Heart left ventricle (tissue), 16 donors: ENCODE measurements around the gene ARHGEF10L. TPM values are rescaled to one million over a fixed set of nuclear protein-coding genes. Genes with fewer than 3 reads are reported as not detected.
A peak's percentile ranks its signal among the peaks of the same experiment; 100 is the strongest.
"Not testable (repeated sequence)": the region's sequence is repeated elsewhere in the genome, so short reads cannot be mapped to it uniquely, and the experiment has no call there.

ENCODE experiments used
- ATAC-seq, 4 donors: fragments of 200-7000 bp; cut with Tn5 transposase; one replicate each; pipeline ENCODE4 v1.9.1; 2020 to 2022; ENCODE audit warnings: moderate library complexity in 4 of 4, mild to moderate bottlenecking in 3 of 4, moderate number of reproducible peaks in 1 of 4
- DNase-seq, 5 donors: peaks; one replicate each; pipeline ENCODE4 v3.0.0-alpha.2; 2020
- H3K27ac ChIP-seq, 12 donors: fragments of 200-600 bp; sonication (generic) in 4 of 12; one replicate each; pipeline versions ENCODE4 v1.5.0 to v1.8.0; 2016 to 2022; ENCODE audit warnings: mild to moderate bottlenecking in 2 of 12
- H3K27me3 ChIP-seq, 9 donors: fragments of 200-600 bp; sonication (generic) in 2 of 9; one replicate each; pipeline versions ENCODE4 v1.5.1 to v1.8.0; 2016 to 2022; ENCODE audit warnings: mild to moderate bottlenecking in 3 of 9
- H3K36me3 ChIP-seq, 9 donors: fragments of 200-600 bp; sonication (generic) in 2 of 9; one replicate each; pipeline versions ENCODE4 v1.5.0 to v1.8.0; 2018 to 2022; ENCODE audit warnings: mild to moderate bottlenecking in 2 of 9
- H3K4me1 ChIP-seq, 12 donors: fragments of 200-600 bp; sonication (generic) in 4 of 12; one replicate each; pipeline versions ENCODE4 v1.5.0 to v1.8.0; 2016 to 2022; ENCODE audit warnings: mild to moderate bottlenecking in 3 of 12
- H3K4me3 ChIP-seq, 12 donors: fragments of 200-600 bp; sonication (generic) in 4 of 12; one replicate each; pipeline versions ENCODE4 v1.5.0 to v1.8.0; 2017 to 2022; ENCODE audit warnings: mild to moderate bottlenecking in 9 of 12, moderate library complexity in 4 of 12
- H3K9me3 ChIP-seq, 12 donors: fragments of 200-600 bp; sonication (generic) in 4 of 12; one replicate each; pipeline versions ENCODE4 v1.5.0 to v1.8.0; 2016 to 2022; ENCODE audit warnings: mild to moderate bottlenecking in 1 of 12
- POLR2A ChIP-seq, 2 donors: fragments of 450-650 bp; IDR thresholded peaks; one replicate each; pipeline ENCODE4 v1.6.1; 2017; ENCODE audit warnings: antibody characterized with exemption in 2 of 2, mild to moderate bottlenecking in 2 of 2, moderate library complexity in 2 of 2
- WGBS, 4 donors: extraction: QIAGEN DNeasy Blood & Tissue Kit in 2 of 4; methylation state at CpG; one replicate each; pipeline versions ENCODE4 v1.1.5 to v1.1.7; 2013 to 2018; 5-methylcytosine and 5-hydroxymethylcytosine counted together
- intact Hi-C, 10 donors: fragments of 100-400 bp; cut with DNase I; formaldehyde crosslinking; loops; one replicate each; pipeline versions ENCODE4 v1.11.1 to v1.14.2; 2022
- polyA plus RNA-seq, 2 donors: library from polyadenylated mRNA; stranded (reverse); fragments of 200-250 nt; gene quantifications; one replicate each; pipeline ENCODE4 v1.2.3, GENCODE V29; 2013
- total RNA-seq, 9 donors: library from RNA; depleted of rRNA in 2 of 9; stranded (reverse); fragments of >200 nt in 2 of 9; fragmentation: NEBNext Ultra II Directional in 3 of 9; extraction: Animal tissue kit (Norgen Biotek cat#: 25700) in 3 of 9; gene quantifications; one replicate each; pipeline versions ENCODE4 v1.1.0 to v1.2.4, GENCODE V29; 2016 to 2023
- TF ChIP-seq, protein P1 (sequence below), 12 donors: fragments of 200-600 bp; sonication (generic) in 4 of 12; IDR thresholded peaks; one replicate each; pipeline versions ENCODE4 v1.5.0 to v1.8.0; 2018 to 2022; ENCODE audit warnings: antibody characterized with exemption in 12 of 12, mild to moderate bottlenecking in 5 of 12
- donor health status: ischemic (EF 13 %, LVEDD 7.1; RV severe dilation, severe dysfunction).
- donor health status: healthy with polysubstance abuse.
- donor health status: DM: no; HTN: yes; CAD: no.
- donor health status: DM: no; HTN: no; CAD: no.
- donor health status: ischemic (EF 25% LVEDD 6.9; RV normal size, moderate dysfunction).
- donor health status: ischemic (EF 25% LVEDD 5.7; RV mildly dilated, moderate dysfunction).
- donor health status: healthy.
- donor health status: DM: yes; HTN: yes; CAD: no.
- donor health status: ischemic (EF 35%, LVEDD 5.7; RV mildly dilated, moderate dysfunction).
- donor health status: nonischemic (EF 11% LVEDD 7.7; RV severe dilation, severe dysfunction).
- donor health status: DM: yes; HTN: yes; CAD: no.
- donor health status: PGD.
- donor health status: ischemic (EF 29% LVEDD 5.4; RV normal size, mild dysfunction).
- donor health status: nonischemic (EF 23%, LVEDD 6.1; RV moderate dilation, normal function).

The ARHGEF10L gene
- total and polyA plus RNA-seq, 11 donors: 44.6 to 72.8 (median 57.9) TPM

DNA sequence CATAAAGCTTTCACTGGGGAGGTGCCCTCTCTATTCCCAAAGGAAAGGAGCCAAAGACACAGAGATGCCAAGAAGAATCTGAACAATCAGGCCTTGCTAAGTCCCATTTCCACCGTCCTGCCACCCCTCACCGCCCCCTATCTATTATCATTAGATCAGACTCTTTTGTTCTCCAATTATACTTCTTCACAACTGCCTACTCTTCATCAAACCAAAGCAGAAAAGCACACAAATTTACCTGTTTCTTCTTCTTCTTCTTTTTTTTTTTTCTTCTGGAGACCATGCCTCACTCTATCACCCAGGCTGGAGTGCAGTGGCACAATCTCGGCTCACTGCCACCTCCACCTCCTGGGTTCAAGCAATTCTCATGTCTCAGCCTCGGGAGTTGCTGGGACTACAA, 43.1 kb upstream of the ARHGEF10L start:
- ATAC-seq (no peak), DNase-seq (no peak)
- Histone ChIP-seq H3K36me3 (no peaks in the 10 kb centered on the region), H3K4me1 (no peaks in the 10 kb centered on the region), H3K9me3 (no peaks in the 10 kb centered on the region), H3K27ac (no peak overlapping the region), H3K27me3 (peaks cover 0 to 7% (median 0%) of the 10 kb centered on the region in 9 donors), H3K4me3 (no peak overlapping the region)
- TF ChIP-seq, protein P1, sequence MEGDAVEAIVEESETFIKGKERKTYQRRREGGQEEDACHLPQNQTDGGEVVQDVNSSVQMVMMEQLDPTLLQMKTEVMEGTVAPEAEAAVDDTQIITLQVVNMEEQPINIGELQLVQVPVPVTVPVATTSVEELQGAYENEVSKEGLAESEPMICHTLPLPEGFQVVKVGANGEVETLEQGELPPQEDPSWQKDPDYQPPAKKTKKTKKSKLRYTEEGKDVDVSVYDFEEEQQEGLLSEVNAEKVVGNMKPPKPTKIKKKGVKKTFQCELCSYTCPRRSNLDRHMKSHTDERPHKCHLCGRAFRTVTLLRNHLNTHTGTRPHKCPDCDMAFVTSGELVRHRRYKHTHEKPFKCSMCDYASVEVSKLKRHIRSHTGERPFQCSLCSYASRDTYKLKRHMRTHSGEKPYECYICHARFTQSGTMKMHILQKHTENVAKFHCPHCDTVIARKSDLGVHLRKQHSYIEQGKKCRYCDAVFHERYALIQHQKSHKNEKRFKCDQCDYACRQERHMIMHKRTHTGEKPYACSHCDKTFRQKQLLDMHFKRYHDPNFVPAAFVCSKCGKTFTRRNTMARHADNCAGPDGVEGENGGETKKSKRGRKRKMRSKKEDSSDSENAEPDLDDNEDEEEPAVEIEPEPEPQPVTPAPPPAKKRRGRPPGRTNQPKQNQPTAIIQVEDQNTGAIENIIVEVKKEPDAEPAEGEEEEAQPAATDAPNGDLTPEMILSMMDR (IDR thresholded peaks at IDR 0.05): no peak
- TF ChIP-seq POLR2A (IDR thresholded peaks at IDR 0.05): no peak
- WGBS, 4 donors: 77 to 85% (median 79%) methylated on average over 4 of the region's 4 CpGs
- intact Hi-C loops: loop anchor here in 6 of 10 donors (10.0 kb wide), 4 partner anchors 328 to 1088 kb away; partner anchors contain the start of gene IGSF21 (in 2 of the 6)

- Histone ChIP-seq H3K9me3 (no peaks in the 10 kb centered on the region), H3K4me3 (no peak overlapping the region), H3K36me3 (no peaks in the 10 kb centered on the region), H3K4me1 (peaks cover 0 to 12% (median 5%) of the 10 kb centered on the region in 12 donors), H3K27ac (no peak overlapping the region), H3K27me3 (peaks cover 0 to 7% (median 0%) of the 10 kb centered on the region in 9 donors)
- TF ChIP-seq, protein P1 (IDR thresholded peaks at IDR 0.05): no peak
- no peak for TF ChIP-seq POLR2A (IDR thresholded peaks at IDR 0.05)
- intact Hi-C loops: loop anchor here in 6 of 10 donors (10.0 kb wide), 4 partner anchors 327 to 1087 kb away; partner anchors contain the start of gene IGSF21 (in 2 of the 6)
- ATAC-seq: no peak
- no peak for DNase-seq
- 51 to 67% (median 54%) methylated on average over 4 of the region's 4 CpGs for WGBS, 4 donors
Observed at GRCh38 chr1:17498214-17498613, 41.3 kb upstream of the ARHGEF10L start.

GRCh38 chr1:17502326-17502778, 37.1 kb upstream of the ARHGEF10L start:
- ATAC-seq: peak; percentile 89 to 97 (median 94)
- no peaks in the 10 kb centered on the region for H3K36me3 ChIP-seq

GRCh38 chr1:17503146-17503545, 36.4 kb upstream of the ARHGEF10L start:
- Histone ChIP-seq H3K27ac (peak overlapping the region in 2 of 12 donors; percentile 19 to 28), H3K9me3 (no peaks in the 10 kb centered on the region), H3K4me1 (peaks cover 0 to 12% (median 5%) of the 10 kb centered on the region in 12 donors), H3K36me3 (no peaks in the 10 kb centered on the region), H3K27me3 (peaks cover 0 to 5% (median 0%) of the 10 kb centered on the region in 9 donors), H3K4me3 (no peak overlapping the region)
- 81 to 93% (median 90%) methylated on average over 3 of the region's 3 CpGs for WGBS, 4 donors
- intact Hi-C loops: loop anchor here in 5 of 10 donors (2.0 kb wide), 2 partner anchors 104 to 106 kb away; no protein-coding TSS in a partner anchor
- ATAC-seq (no peak), DNase-seq (no peak)
- TF ChIP-seq POLR2A (IDR thresholded peaks at IDR 0.05): no peak
- TF ChIP-seq, protein P1 (IDR thresholded peaks at IDR 0.05): no peak

More at GRCh38 chr1:17502326-17502778, 37.1 kb upstream of the ARHGEF10L start:
- Histone ChIP-seq H3K27ac (peak overlapping the region in 4 of 12 donors; percentile 12 to 34 (median 24)), H3K27me3 (peaks cover 0 to 7% (median 0%) of the 10 kb centered on the region in 9 donors), H3K9me3 (no peaks in the 10 kb centered on the region), H3K4me3 (no peak overlapping the region), H3K4me1 (peaks cover 0 to 12% (median 5%) of the 10 kb centered on the region in 12 donors)
- intact Hi-C loops: loop anchor here (1.0 to 2.0 kb wide), 4 partner anchors 104 to 106 kb away; no protein-coding TSS in a partner anchor
- DNase-seq: peak; percentile 81 to 91 (median 85)
- 1 to 4% (median 2%) methylated on average over 12 of the region's 12 CpGs for WGBS, 4 donors
- TF ChIP-seq, protein P1 (IDR thresholded peaks at IDR 0.05): peak; percentile 76 to 91 (median 87)
- TF ChIP-seq POLR2A (IDR thresholded peaks at IDR 0.05): no peak

- DNase-seq, intact Hi-C loops, H3K27me3 ChIP-seq, H3K27ac ChIP-seq, H3K9me3 ChIP-seq, ATAC-seq, H3K36me3 ChIP-seq, H3K4me3 ChIP-seq: not testable (repeated sequence)
- peaks cover 0 to 10% (median 5%) of the 10 kb centered on the region in 12 donors for H3K4me1 ChIP-seq
- 77 to 83% (median 80%) methylated on average over 4 of the region's 4 CpGs for WGBS, 4 donors
Observed at GRCh38 chr1:17507200-17507599, 32.3 kb upstream of the ARHGEF10L start.
